HCT116 (cell line): Measurements from ENCODE around the gene HIVEP3. TPM values are rescaled to one million over a fixed set of nuclear protein-coding genes. Genes with fewer than 3 reads are reported as not detected.

ENCODE experiments used
- ATAC-seq: fragments of 200-7000 bp; cut with Tn5 transposase; 2 replicates; pipeline ENCODE4 v1.9.1; 2020; ENCODE audit warnings: mild to moderate bottlenecking, moderate library complexity
- BruUV-seq: library from RNA; stranded (reverse); fragments of 400-500 nt; replicated peaks from 2 replicates; lab custom pipeline; 2021; lab: Mats Ljungman, UMichigan
- CTCF ChIA-PET: fragments of 300-600 bp; sonication (Branson Sonifier 250); formaldehyde crosslinking; loops from one replicate; lab custom pipeline; 2021; ENCODE audit warnings: antibody characterized with exemption; lab: Charles Lee
- POLR2A ChIA-PET: fragments of 300-600, 350-600 bp; sonication (Branson Sonifier 250); formaldehyde crosslinking; loops from one replicate; lab custom pipeline; 2021; ENCODE audit warnings: antibody characterized with exemption; lab: Charles Lee
- RAD21 ChIA-PET, 2 experiments: fragments of 300-600 bp; sonication (Branson Sonifier 250); formaldehyde crosslinking; loops; one replicate each; lab custom pipeline; 2023; ENCODE audit warnings: low total read pairs in 2 of 2; ENCODE audit not compliant: uncharacterized antibody in 2 of 2, unreplicated experiment in 2 of 2, low non-redundant PET in 1 of 2; lab: Charles Lee
- DNase-seq: peaks from one replicate; pipeline ENCODE4 v3.0.0-alpha.2; 2010; ENCODE audit warnings: low read depth, low spot score
- H2AFZ ChIP-seq: fragments of 200-600 bp; shearing (Covaris generic), sonication (generic); 2 replicates; pipeline ENCODE4 v1.6.1; 2017; ENCODE audit warnings: low read depth, mixed run types, mixed read lengths, antibody characterized with exemption, low read length; ENCODE audit not compliant: poor library complexity, severe bottlenecking
- H3K27ac ChIP-seq: 2 replicates; pipeline ENCODE4 v1.5.1; 2012; ENCODE audit warnings: low read depth, low read length
- H3K27me3 ChIP-seq: fragments of 200-600 bp; sonication (generic); 2 replicates; pipeline ENCODE4 v1.6.1; 2016; ENCODE audit warnings: mixed run types, low read length, mixed read lengths; ENCODE audit not compliant: insufficient read depth
- H3K36me3 ChIP-seq, 2 experiments: fragments of 200-500 bp in 1 of 2; fragments of 200-600 bp in 1 of 2; sonication (Bioruptor generic) in 1 of 2; sonication (generic) in 1 of 2; 2 replicates each; pipeline versions ENCODE4 v1.5.1 to v1.6.1; 2014 to 2016; ENCODE audit warnings: low read length in 2 of 2, inconsistent platforms in 1 of 2, mixed read lengths in 1 of 2, mixed run types in 1 of 2; ENCODE audit not compliant: insufficient read depth in 2 of 2, control insufficient read depth in 1 of 2
- H3K4me1 ChIP-seq, 2 experiments: fragments of 200-600 bp in 1 of 2; sonication (generic) in 1 of 2; 2 replicates each; pipeline versions ENCODE4 v1.5.1 to v1.6.1; 2012 to 2017; ENCODE audit warnings: low read length in 2 of 2, inconsistent platforms in 1 of 2, mild to moderate bottlenecking in 1 of 2, mixed read lengths in 1 of 2, mixed run types in 1 of 2, moderate library complexity in 1 of 2; ENCODE audit not compliant: insufficient read depth in 2 of 2, control insufficient read depth in 1 of 2
- H3K4me2 ChIP-seq: fragments of 200-600 bp; sonication (generic); 2 replicates; pipeline ENCODE4 v1.6.1; 2017; ENCODE audit warnings: mixed run types, low read length, mixed read lengths
- H3K4me3 ChIP-seq, 2 experiments: fragments of 200-600 bp in 1 of 2; sonication (generic) in 1 of 2; replicated peaks in 1 of 2; 2 replicates each; pipeline ENCODE4 v1.5.1; 2011 to 2016; ENCODE audit warnings: low read length in 2 of 2, control low read depth in 1 of 2, low read depth in 1 of 2, mild to moderate bottlenecking in 1 of 2, mixed read lengths in 1 of 2, mixed run types in 1 of 2
- H3K79me2 ChIP-seq: fragments of 200-600 bp; sonication (generic); 2 replicates; pipeline ENCODE4 v1.6.1; 2017; ENCODE audit warnings: mild to moderate bottlenecking, mixed run types, low read length, moderate library complexity, mixed read lengths; ENCODE audit not compliant: insufficient read depth
- H3K9ac ChIP-seq: fragments of 200-600 bp; sonication (generic); 2 replicates; pipeline ENCODE4 v1.6.1; 2016; ENCODE audit warnings: low read length, mixed read lengths
- H3K9me2 ChIP-seq: fragments of 200-600 bp; sonication (generic), shearing (Covaris generic); 2 replicates; pipeline ENCODE4 v1.6.1; 2017; ENCODE audit warnings: mixed run types, mild to moderate bottlenecking, moderate library complexity; ENCODE audit not compliant: insufficient read depth
- H3K9me3 ChIP-seq, 2 experiments: fragments of 200-500 bp in 1 of 2; fragments of 200-600 bp in 1 of 2; sonication (Bioruptor generic) in 1 of 2; sonication (generic) in 1 of 2; 2 replicates each; pipeline ENCODE4 v1.6.1; 2014 to 2017; ENCODE audit warnings: low read length in 2 of 2, mixed read lengths in 2 of 2, inconsistent platforms in 1 of 2, low read depth in 1 of 2, mild to moderate bottlenecking in 1 of 2, mixed run types in 1 of 2, moderate library complexity in 1 of 2; ENCODE audit not compliant: control insufficient read depth in 1 of 2, insufficient read depth in 1 of 2
- H4K20me1 ChIP-seq: fragments of 200-600 bp; sonication (generic), shearing (Covaris generic); 2 replicates; pipeline ENCODE4 v1.6.1; 2017; ENCODE audit warnings: mixed run types, mild to moderate bottlenecking, moderate library complexity; ENCODE audit not compliant: insufficient read depth
- CBX3 ChIP-seq: IDR thresholded peaks from 2 replicates; pipeline ENCODE4 v1.6.1; 2012; ENCODE audit warnings: low read depth
- ELF1 ChIP-seq: IDR thresholded peaks from 2 replicates; pipeline ENCODE4 v1.6.1; 2012; ENCODE audit warnings: low read depth, borderline replicate concordance
- FOSL1 ChIP-seq: IDR thresholded peaks from 2 replicates; pipeline ENCODE4 v1.6.1; 2012; ENCODE audit warnings: low read depth
- MAX ChIP-seq: IDR thresholded peaks from 2 replicates; pipeline ENCODE4 v1.6.1; 2012
- POLR2A ChIP-seq: IDR thresholded peaks from 2 replicates; pipeline ENCODE4 v1.7.0; 2011; ENCODE audit warnings: borderline replicate concordance; ENCODE audit not compliant: insufficient read depth, insufficient read length; ENCODE audit errors: extremely low read depth
- SP1 ChIP-seq: IDR thresholded peaks from 2 replicates; pipeline ENCODE4 v1.6.1; 2012; ENCODE audit warnings: low read depth
- SRF ChIP-seq: IDR thresholded peaks from 2 replicates; pipeline ENCODE4 v1.6.1; 2012; ENCODE audit warnings: low read depth
- YY1 ChIP-seq: IDR thresholded peaks from 2 replicates; pipeline ENCODE4 v1.6.1; 2011; ENCODE audit warnings: low read length, low read depth, moderate library complexity, mild to moderate bottlenecking; ENCODE audit not compliant: insufficient replicate concordance; ENCODE audit errors: extremely low read depth
- ZBTB33 ChIP-seq: IDR thresholded peaks from 2 replicates; pipeline ENCODE4 v1.6.1; 2011; ENCODE audit warnings: mild to moderate bottlenecking, low read length, moderate library complexity; ENCODE audit not compliant: insufficient replicate concordance; ENCODE audit errors: extremely low read depth
- ZFX ChIP-seq: fragments of 450-650 bp; IDR thresholded peaks from 2 replicates; pipeline ENCODE4 v1.6.1; 2017
- intact Hi-C: fragments of 100-400 bp; cut with micrococcal nuclease; formaldehyde crosslinking; loops from 2 replicates; pipeline ENCODE4 v1.10.0; 2022
- total RNA-seq: library from RNA; stranded (reverse); gene quantifications from one replicate; pipeline ENCODE4 v1.2.1, GENCODE V29; 2021; ENCODE audit not compliant: unreplicated experiment

HIVEP3 gene
- total RNA-seq, 1 experiment from 2014 or later = 7.1 TPM

- RAD21 ChIA-PET = no interaction called here
- Histone ChIP-seq H3K4me2 (no peak overlapping the region), H3K9me2 (no peaks in the 10 kb centered on the region), H3K36me3 (no peaks in the 10 kb centered on the region), H3K27ac (no peak overlapping the region), H3K4me1 (peaks cover 24 to 40% of the 10 kb centered on the region in 2 experiments; a peak in 3 of 4 replicates), H3K9me3 (no peaks in the 10 kb centered on the region), H3K27me3 (no peaks in the 10 kb centered on the region), H3K4me3 (no peak overlapping the region), H4K20me1 (no peaks in the 10 kb centered on the region), H3K79me2 (no peaks in the 10 kb centered on the region), H2AFZ (no peak overlapping the region), H3K9ac (no peak overlapping the region)
- ATAC-seq (no peak), DNase-seq (no peak)
- no TSS peak for BruUV-seq
- intact Hi-C loops = no loop called here
- TF ChIP-seq FOSL1 (no peak), MAX (no peak), YY1 (no peak), ZBTB33 (no peak), SRF (no peak), SP1 (no peak), CBX3 (no peak), ELF1 (no peak), POLR2A (no peak), ZFX (no peak)
- CTCF ChIA-PET = no interaction called here
- POLR2A ChIA-PET = no interaction called here
These were observed 4.2 kb downstream of the HIVEP3 start for GRCh38 chr1:41914516-41914915.
